T-helper 22 cell (primary cell): ENCODE results near the gene ALDH16A1.
A peak's percentile ranks its signal among the peaks of the same experiment; 100 is the strongest.
"Not testable (repeated sequence)": the region's sequence is repeated elsewhere in the genome, so short reads cannot be mapped to it uniquely, and the experiment has no call there.

Source experiments
- DNase-seq: peaks from one replicate; pipeline ENCODE4 v3.0.0-alpha.2; 2020; ENCODE audit warnings: low read depth

Gene ALDH16A1

GRCh38 chr19:49441210-49441959 lies 11.6 kb upstream of the ALDH16A1 start, which contains the start of gene SLC17A7:
Gene SLC17A7 (minus strand): TSS chr19:49441527. CDS start chr19:49441379, 148 bp downstream.
- peak; percentile 30 for DNase-seq

- no peak for DNase-seq
Observed at GRCh38 chr19:49441960-49442350, 11.1 kb upstream of the ALDH16A1 start.

DNA sequence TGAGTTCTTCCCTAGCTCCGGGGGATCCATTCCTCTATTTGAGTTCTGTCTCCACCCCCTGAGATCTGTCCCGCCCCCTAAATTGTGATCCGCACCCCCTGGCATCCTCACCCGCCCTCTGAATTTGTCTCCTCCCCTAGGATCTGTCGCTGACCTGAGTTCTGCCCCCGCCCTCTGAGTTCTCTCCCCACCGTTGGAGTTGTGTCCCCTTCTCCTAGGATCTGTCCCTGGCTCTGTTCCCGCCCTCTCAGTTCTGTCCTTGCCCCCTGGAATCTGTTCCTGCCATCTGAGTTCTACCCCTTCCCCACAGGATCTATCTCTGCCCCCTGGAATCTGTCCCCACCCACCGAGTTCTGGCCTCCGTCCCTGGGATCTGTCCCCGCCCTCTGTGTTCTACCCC lies 10.7 kb upstream of the ALDH16A1 start:
- DNase-seq = no peak

DNA sequence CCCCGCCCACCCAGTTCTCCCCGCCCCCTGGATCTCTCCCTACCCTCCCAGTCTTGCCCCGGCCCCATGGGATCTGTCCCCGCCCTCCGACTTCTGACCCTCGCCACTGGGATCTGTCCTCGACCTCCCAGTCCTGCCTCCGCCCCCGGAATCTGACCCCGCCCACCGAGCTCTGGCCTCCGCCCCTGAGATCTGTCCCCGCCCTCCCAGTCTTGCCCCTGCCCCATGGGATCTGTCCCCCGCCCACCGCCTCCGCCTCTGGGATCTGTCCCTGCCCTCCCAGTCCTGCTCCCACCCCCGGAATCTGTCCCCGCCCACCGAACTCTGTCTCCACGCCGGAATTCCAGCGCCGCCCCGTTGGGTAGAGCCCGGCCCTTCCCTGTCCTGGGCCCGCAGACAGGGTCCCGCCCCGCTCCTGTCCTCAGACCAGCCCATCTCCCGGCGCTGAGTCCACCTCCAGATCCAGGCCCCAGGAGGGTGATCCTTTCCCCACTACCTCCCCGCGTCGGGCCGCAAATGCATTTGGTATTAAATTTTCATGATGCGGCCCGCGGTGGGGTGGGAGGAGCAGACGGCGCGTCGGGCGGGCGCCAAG lies 10.2 kb upstream of the ALDH16A1 start:
- DNase-seq = peak; percentile 47

- peak; percentile 84 for DNase-seq
Observed at GRCh38 chr19:49443366-49444099, 9.5 kb upstream of the ALDH16A1 start.

- not testable (repeated sequence) for DNase-seq
Observed at GRCh38 chr19:49444100-49444700, 8.8 kb upstream of the ALDH16A1 start.

GRCh38 chr19:49445997-49446396 lies 7.0 kb upstream of the ALDH16A1 start:
- DNase-seq = no peak

- no peak for DNase-seq
Observed at GRCh38 chr19:49447485-49448431, 5.3 kb upstream of the ALDH16A1 start.

DNA sequence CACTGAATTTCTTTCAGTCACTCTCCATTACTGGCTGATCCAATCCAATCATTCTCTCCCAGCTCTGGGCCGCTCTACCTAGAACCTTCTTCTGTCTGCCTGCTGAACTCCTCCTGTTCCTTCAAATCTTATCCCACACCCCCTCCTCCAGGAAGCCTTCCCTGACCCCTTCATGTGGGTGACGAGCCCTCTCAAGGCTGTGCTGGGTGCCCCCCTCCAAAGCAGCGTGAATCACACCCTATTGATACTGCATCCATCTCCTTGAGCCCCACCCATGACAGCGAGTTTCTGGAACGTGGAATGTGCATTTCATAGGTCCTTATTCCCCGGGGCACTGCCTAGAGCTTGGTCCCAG lies 4.6 kb upstream of the ALDH16A1 start:
- DNase-seq = no peak

DNA sequence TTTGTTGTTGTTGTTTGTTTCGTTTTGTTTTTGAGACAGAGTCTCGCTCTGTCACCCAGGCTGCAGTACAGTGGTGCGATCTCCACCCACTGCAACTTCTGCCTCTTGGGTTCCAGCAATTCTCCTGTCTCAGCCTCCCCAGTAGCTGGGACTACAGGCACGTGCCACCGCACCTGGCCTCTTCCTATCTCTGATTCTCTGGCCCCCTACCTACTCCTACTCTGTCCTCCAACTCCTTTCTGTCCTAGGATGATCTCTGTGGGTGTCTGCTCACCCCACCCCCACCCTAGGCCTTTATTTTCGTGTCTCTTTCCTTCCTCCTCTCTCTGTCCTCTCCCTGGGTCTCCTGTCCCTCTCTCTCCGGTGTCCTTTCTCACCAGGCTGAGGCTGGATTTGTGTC lies 2.6 kb upstream of the ALDH16A1 start:
- DNase-seq = no peak

- DNase-seq = peak; percentile 90
Observed at GRCh38 chr19:49451430-49452181, 1.4 kb upstream of the ALDH16A1 start, which contains the start of gene PIH1D1. Gene PIH1D1 (minus strand): TSS chr19:49451814. CDS start chr19:49451574, 240 bp downstream.

GRCh38 chr19:49453757-49454240 lies 774 bp downstream of the ALDH16A1 start:
- no peak for DNase-seq

- no peak for DNase-seq
Observed at GRCh38 chr19:49455773-49456172, 2.7 kb downstream of the ALDH16A1 start.

DNA sequence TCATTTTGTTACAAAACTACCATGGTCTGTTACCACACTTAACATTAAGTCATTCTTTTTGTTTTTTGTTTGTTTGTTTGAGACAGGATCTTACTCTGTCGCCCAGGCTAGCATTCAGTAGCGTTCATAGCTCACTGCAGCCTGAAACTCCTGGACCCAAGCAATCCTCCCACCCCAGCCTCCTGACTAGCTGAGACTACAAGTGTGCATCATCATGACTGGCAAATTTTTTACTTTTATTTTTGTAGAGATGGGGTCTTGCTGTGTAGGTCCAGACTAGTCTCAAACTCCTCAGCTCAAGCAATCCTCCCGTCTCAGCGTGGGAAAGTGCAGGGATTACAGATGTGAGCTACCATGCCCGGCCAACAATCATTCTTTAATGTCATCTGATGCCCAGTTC lies 3.3 kb downstream of the ALDH16A1 start:
- DNase-seq = no peak

GRCh38 chr19:49458567-49458903 lies 5.5 kb downstream of the ALDH16A1 start:
- no peak for DNase-seq

- no peak for DNase-seq
Observed at GRCh38 chr19:49459388-49459787, 6.4 kb downstream of the ALDH16A1 start.

DNA sequence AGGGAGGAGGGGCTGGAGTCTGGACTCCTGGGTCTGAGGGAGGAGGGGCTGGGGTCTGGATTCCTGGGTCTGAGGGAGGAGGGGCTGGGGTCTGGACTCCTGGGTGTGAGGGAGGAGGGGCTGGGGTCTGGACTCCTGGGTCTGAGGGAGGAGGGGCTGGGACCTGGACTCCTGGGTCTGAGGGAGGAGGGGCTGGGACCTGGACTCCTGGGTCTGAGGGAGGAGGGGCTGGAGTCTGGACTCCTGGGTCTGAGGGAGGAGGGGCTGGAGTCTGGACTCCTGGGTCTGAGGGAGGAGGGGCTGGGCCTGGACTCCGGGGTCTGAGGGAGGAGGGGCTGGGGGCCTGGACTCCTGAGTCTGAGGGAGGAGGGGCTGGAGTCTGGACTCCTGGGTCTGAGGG lies 8.1 kb downstream of the ALDH16A1 start:
- DNase-seq = not testable (repeated sequence)

- no peak for DNase-seq
Observed at GRCh38 chr19:49461656-49462055, 8.6 kb downstream of the ALDH16A1 start.

- DNase-seq = no peak
Observed at GRCh38 chr19:49462492-49462891, 9.5 kb downstream of the ALDH16A1 start.

- no peak for DNase-seq
Observed at GRCh38 chr19:49463960-49464740, 11.1 kb downstream of the ALDH16A1 start.
